ENCODE measurements around the gene ZNF683.
A peak's percentile ranks its signal among the peaks of the same experiment; 100 is the strongest.

Gene ZNF683

DNA sequence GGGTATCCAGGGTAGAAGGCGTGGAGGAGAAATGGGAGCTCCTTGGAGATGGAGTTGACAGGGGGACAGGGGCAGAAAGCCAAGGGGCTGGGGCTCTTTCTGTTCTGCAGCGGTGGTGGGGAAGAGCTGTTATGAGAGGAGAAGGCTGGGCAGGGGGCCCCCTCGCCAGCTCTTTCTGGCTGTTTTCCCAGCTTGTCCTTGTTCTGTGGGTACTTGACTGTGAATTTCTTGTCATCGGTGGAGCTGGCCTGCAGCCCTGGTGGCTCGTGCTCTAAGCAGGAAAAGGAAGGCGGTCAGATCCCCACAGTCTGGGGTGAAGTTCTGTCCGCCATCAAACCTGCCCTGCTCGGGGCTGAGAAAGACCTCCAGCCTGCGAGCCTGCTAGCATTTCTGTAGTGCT, 7.6 kb downstream of the ZNF683 start:
- H3K4me3 ChIP-seq: no peak overlapping the region
- peaks cover 0 to 82% of the 10 kb centered on the region in 2 donors for H3K27me3 ChIP-seq
- intact Hi-C loops (cut with DNase I; ENCODE audit: low total_unique reads): no loop called here
- DNase-seq: no peak
- no peaks in the 10 kb centered on the region for H3K9me3 ChIP-seq
- H3K4me1 ChIP-seq: peaks cover 0 to 9% (median 7%) of the 10 kb centered on the region in 4 donors
- TF ChIP-seq, protein P1, sequence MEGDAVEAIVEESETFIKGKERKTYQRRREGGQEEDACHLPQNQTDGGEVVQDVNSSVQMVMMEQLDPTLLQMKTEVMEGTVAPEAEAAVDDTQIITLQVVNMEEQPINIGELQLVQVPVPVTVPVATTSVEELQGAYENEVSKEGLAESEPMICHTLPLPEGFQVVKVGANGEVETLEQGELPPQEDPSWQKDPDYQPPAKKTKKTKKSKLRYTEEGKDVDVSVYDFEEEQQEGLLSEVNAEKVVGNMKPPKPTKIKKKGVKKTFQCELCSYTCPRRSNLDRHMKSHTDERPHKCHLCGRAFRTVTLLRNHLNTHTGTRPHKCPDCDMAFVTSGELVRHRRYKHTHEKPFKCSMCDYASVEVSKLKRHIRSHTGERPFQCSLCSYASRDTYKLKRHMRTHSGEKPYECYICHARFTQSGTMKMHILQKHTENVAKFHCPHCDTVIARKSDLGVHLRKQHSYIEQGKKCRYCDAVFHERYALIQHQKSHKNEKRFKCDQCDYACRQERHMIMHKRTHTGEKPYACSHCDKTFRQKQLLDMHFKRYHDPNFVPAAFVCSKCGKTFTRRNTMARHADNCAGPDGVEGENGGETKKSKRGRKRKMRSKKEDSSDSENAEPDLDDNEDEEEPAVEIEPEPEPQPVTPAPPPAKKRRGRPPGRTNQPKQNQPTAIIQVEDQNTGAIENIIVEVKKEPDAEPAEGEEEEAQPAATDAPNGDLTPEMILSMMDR (IDR thresholded peaks at IDR 0.05): no peak
- no peak overlapping the region for H3K27ac ChIP-seq
- no peaks in the 10 kb centered on the region for H3K36me3 ChIP-seq

DNA sequence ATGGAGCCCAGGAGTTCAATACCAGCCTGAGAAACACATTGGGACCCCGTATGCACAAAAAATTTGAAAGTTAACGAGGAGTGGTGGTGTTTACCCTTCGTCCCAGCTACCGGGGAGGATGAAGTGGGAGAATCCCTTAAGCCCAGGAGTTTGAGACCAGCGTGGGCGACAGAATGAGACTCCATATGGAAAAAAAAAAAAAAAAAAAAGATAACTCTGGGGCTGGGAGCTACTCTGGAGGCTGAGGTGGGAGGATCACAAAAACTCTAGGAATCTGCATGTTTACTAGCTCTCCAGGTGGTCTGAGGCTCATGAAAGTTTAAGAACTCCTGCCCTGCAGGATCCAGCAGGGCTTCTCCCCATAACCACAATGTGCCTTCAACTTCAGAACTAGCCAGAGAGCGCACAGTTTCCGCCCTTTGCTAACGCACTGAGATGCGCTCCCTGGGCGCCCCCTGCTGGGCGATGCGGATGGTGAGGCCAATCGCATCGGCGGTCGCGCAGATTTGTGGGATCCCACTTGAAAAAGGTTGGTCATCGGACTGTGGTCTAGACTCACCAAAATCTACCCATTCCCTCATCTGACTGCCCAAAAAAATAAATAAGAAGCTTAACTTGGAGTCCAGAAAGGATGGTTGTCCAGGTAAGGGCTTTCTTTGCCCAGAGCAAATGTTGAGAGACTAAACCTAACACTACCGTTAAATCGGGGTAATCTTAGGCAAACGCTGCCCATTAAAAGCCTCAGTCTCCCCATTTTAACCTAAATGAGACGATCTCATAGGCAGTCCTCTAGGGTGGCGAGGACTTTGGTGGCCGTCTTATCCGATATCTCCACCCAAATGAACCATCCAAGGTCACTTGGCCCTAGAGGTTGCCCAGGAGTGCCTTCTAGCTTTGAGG, 8.8 kb downstream of the ZNF683 start:
- Histone ChIP-seq H3K4me1 (peaks cover 0 to 12% (median 8%) of the 10 kb centered on the region in 4 donors), H3K27me3 (peaks cover 0 to 79% of the 10 kb centered on the region in 2 donors), H3K4me3 (no peak overlapping the region), H3K27ac (no peak overlapping the region), H3K9me3 (no peaks in the 10 kb centered on the region), H3K36me3 (no peaks in the 10 kb centered on the region)
- intact Hi-C loops (cut with DNase I; ENCODE audit: low total_unique reads): no loop called here
- TF ChIP-seq, protein P1 (IDR thresholded peaks at IDR 0.05): peak; percentile 73 to 83
- DNase-seq: peak; percentile 74 to 78

DNA sequence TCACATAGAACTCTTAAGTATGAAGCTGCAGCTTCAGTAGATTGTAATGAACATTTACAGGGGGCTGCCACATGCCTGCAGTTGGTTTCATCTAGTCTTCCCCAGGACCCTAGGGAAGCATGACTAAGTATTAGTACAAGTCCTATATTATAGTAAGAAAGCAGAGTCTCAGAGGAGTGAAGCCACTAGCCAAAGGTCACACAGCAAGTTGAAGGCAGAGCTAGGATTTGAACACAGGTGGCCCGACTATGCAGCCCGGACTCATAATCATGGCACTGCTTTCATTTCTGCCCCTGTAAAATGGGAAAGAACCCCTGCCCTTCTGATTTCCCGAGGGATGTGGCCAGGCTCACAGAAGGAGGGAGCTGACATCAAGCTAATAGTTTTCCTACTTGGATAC, 10.2 kb downstream of the ZNF683 start:
- H3K4me3 ChIP-seq: no peak overlapping the region
- peaks cover 0 to 12% (median 8%) of the 10 kb centered on the region in 4 donors for H3K4me1 ChIP-seq
- no peaks in the 10 kb centered on the region for H3K36me3 ChIP-seq
- no peak for DNase-seq
- H3K9me3 ChIP-seq: no peaks in the 10 kb centered on the region
- peaks cover 0 to 73% of the 10 kb centered on the region in 2 donors for H3K27me3 ChIP-seq
- H3K27ac ChIP-seq: no peak overlapping the region
- TF ChIP-seq, protein P1 (IDR thresholded peaks at IDR 0.05): no peak
- intact Hi-C loops (cut with DNase I; ENCODE audit: low total_unique reads): no loop called here

DNA sequence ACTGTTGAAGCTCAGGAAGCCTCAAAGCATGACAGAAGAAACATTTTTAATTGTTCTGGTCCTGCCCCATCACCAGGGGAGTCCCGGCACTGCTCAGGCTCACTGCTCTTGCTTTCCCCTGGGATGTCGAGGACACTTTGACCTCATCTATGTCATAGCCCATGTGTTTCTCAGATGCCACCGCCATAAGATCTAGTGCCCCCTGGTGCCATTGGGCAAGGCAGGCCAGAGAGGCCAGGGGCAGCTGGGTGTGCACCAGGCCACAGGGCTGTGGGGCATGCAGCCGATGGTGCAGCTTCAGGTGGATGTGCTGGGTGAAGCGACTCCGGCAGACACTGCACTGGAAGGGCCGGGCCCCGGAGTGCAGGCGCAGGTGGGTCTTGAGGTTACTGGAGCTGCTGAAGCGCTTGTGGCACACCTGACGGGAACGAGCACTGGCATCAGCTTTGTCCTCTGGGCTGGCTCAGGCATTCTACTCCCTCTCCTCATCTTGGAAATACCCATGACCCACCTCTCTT, 10.9 kb downstream of the ZNF683 start:
- H3K27ac ChIP-seq: no peak overlapping the region
- intact Hi-C loops (cut with DNase I; ENCODE audit: low total_unique reads): no loop called here
- no peak overlapping the region for H3K4me3 ChIP-seq
- peaks cover 0 to 78% of the 10 kb centered on the region in 2 donors for H3K27me3 ChIP-seq
- H3K36me3 ChIP-seq: no peaks in the 10 kb centered on the region
- peaks cover 0 to 12% (median 8%) of the 10 kb centered on the region in 4 donors for H3K4me1 ChIP-seq
- no peaks in the 10 kb centered on the region for H3K9me3 ChIP-seq
- TF ChIP-seq, protein P1 (IDR thresholded peaks at IDR 0.05): no peak
- no peak for DNase-seq

DNA sequence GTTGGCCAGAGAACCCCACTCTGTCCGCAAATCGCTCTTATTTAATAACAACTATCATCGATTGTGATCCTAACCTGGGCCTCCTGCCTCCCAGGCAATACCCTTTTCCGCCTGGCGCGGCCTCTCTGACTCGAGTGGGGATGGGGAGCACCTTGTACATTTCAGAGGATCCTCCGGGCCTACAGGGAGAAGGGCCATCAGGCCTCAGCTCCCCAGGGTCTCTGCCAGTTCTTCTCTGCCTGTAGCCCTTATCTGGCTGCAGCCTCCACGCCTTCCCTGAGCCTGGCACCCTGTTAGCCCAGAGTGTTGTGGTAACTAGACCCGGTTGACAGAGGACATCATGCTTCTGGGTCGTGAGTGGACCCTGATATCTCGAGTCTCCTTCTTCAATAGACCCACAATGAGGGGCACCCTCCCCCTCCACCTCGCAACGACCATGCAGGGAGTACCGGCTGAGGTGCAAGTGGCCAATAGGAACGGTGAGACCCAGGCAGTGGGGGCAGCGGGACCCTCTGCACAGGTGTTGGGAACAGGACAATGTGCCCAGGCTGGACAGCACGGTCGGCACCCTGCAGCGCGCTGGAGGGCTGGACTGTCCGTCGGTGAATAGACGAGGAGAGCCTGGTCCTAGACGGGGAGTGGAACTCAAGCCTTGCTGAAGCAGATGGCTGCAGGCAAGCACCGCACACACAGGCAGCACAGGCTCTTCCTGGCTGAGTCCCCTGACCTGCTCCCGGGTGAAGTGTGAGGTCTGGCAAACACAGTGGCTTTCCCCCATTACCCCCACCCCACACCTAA, 11.5 kb downstream of the ZNF683 start:
- intact Hi-C loops (cut with DNase I; ENCODE audit: low total_unique reads): no loop called here
- Histone ChIP-seq H3K27me3 (peaks cover 0 to 85% of the 10 kb centered on the region in 2 donors), H3K4me1 (peaks cover 0 to 12% (median 8%) of the 10 kb centered on the region in 4 donors), H3K4me3 (no peak overlapping the region), H3K36me3 (no peaks in the 10 kb centered on the region), H3K27ac (no peak overlapping the region), H3K9me3 (no peaks in the 10 kb centered on the region)
- DNase-seq: no peak
- TF ChIP-seq, protein P1 (IDR thresholded peaks at IDR 0.05): no peak
